NCI-H524 (cell line): ENCODE measurements around the gene SLC22A23.
A peak's percentile ranks its signal among the peaks of the same experiment; 100 is the strongest.

Experiments used
- DNase-seq, 2 experiments: peaks; one replicate each; lab custom pipeline; 2025; lab: John Stamatoyannopoulos, UW

Gene SLC22A23

GRCh38 chr6:3240595-3240994 is 216.3 kb downstream of the SLC22A23 start:
- DNase-seq = no peak

GRCh38 chr6:3239110-3239830 is 217.6 kb downstream of the SLC22A23 start:
- DNase-seq = no peak

GRCh38 chr6:3237761-3238662 is 218.8 kb downstream of the SLC22A23 start:
- DNase-seq = no peak

- no peak for DNase-seq
Measured at GRCh38 chr6:3236005-3236404, 220.8 kb downstream of the SLC22A23 start.

GRCh38 chr6:3235486-3235885 is 221.4 kb downstream of the SLC22A23 start:
- no peak for DNase-seq

GRCh38 chr6:3233904-3234303 is 222.9 kb downstream of the SLC22A23 start:
- DNase-seq = no peak

GRCh38 chr6:3233321-3233720 is 223.5 kb downstream of the SLC22A23 start:
- DNase-seq = peak in 1 of 2 experiments; percentile 5

- DNase-seq = peak in 1 of 2 experiments; percentile 57
Measured at GRCh38 chr6:3232017-3232945, 224.6 kb downstream of the SLC22A23 start.

- peak; percentile 86 to 87 for DNase-seq
Measured at GRCh38 chr6:3231247-3232016, 225.4 kb downstream of the SLC22A23 start.

GRCh38 chr6:3230900-3231246 is 226.0 kb downstream of the SLC22A23 start:
- peak; percentile 82 to 84 for DNase-seq

- no peak for DNase-seq
Measured at GRCh38 chr6:3230256-3230882, 226.5 kb downstream of the SLC22A23 start.

GRCh38 chr6:3229566-3230178 is 227.2 kb downstream of the SLC22A23 start:
- peak; percentile 75 to 76 for DNase-seq

- DNase-seq = peak; percentile 60 to 69
Measured at GRCh38 chr6:3228771-3229565, 227.9 kb downstream of the SLC22A23 start.

GRCh38 chr6:3228046-3228671 is 228.7 kb downstream of the SLC22A23 start:
- peak; percentile 63 to 84 for DNase-seq

- DNase-seq = peak; percentile 80 to 92
Measured at GRCh38 chr6:3227363-3228045, 229.3 kb downstream of the SLC22A23 start, which contains the start of gene TUBB2B. Gene TUBB2B, minus strand, starts transcription at chr6:3227653. Its CDS starts 110 bp downstream, at chr6:3227543.

GRCh38 chr6:3226481-3227362 is 230.1 kb downstream of the SLC22A23 start:
- peak; percentile 40 to 74 for DNase-seq

- DNase-seq = no peak
Measured at GRCh38 chr6:3226042-3226441, 230.8 kb downstream of the SLC22A23 start.
